NCI-H2227 (cell line): Measurements from ENCODE around the gene SPCS3.
"Not testable (repeated sequence)": the region's sequence is repeated elsewhere in the genome, so short reads cannot be mapped to it uniquely, and the experiment has no call there.

Experiments
- DNase-seq: peaks from one replicate; lab custom pipeline; 2025; ENCODE audit not compliant: unreplicated experiment; lab: John Stamatoyannopoulos, UW

The SPCS3 gene

GRCh38 chr4:176303938-176304337 is 15.8 kb upstream of the SPCS3 start:
- DNase-seq = no peak

GRCh38 chr4:176306837-176307665 is 12.7 kb upstream of the SPCS3 start:
- DNase-seq = no peak

- no peak for DNase-seq
Measured at GRCh38 chr4:176307666-176307930, 12.2 kb upstream of the SPCS3 start.

GRCh38 chr4:176308441-176308840 is 11.3 kb upstream of the SPCS3 start:
- DNase-seq = no peak

GRCh38 chr4:176309046-176309445 is 10.7 kb upstream of the SPCS3 start:
- DNase-seq = no peak

GRCh38 chr4:176309772-176310171 is 10.0 kb upstream of the SPCS3 start:
- DNase-seq = no peak

GRCh38 chr4:176313596-176314336 is 6.0 kb upstream of the SPCS3 start:
- DNase-seq = no peak

- DNase-seq = peak; percentile 53
Measured at GRCh38 chr4:176319151-176319703, 539 bp upstream of the SPCS3 start.

- peak; percentile 72 for DNase-seq
Measured at GRCh38 chr4:176320340-176320975, 692 bp downstream of the SPCS3 start.

- no peak for DNase-seq
Measured at GRCh38 chr4:176320976-176321361, 1.2 kb downstream of the SPCS3 start.

- no peak for DNase-seq
Measured at GRCh38 chr4:176321589-176321988, 1.8 kb downstream of the SPCS3 start.

- DNase-seq = no peak
Measured at GRCh38 chr4:176323511-176324160, 3.9 kb downstream of the SPCS3 start.

- not testable (repeated sequence) for DNase-seq
Measured at GRCh38 chr4:176324876-176325275, 5.1 kb downstream of the SPCS3 start.

GRCh38 chr4:176333076-176333475 is 13.3 kb downstream of the SPCS3 start:
- DNase-seq = no peak

- no peak for DNase-seq
Measured at GRCh38 chr4:176334066-176334465, 14.3 kb downstream of the SPCS3 start.

GRCh38 chr4:176335421-176335820 is 15.7 kb downstream of the SPCS3 start:
- DNase-seq = no peak

GRCh38 chr4:176339936-176340761 is 20.4 kb downstream of the SPCS3 start:
- DNase-seq = no peak

- DNase-seq = peak; percentile 58
Measured at GRCh38 chr4:176340871-176341685, 21.3 kb downstream of the SPCS3 start.

GRCh38 chr4:176342384-176342783 is 22.6 kb downstream of the SPCS3 start:
- DNase-seq = no peak

- DNase-seq = no peak
Measured at GRCh38 chr4:176343286-176343685, 23.5 kb downstream of the SPCS3 start.
